ENCODE measurements around the gene CUEDC1.
A peak's percentile ranks its signal among the peaks of the same experiment; 100 is the strongest.

The CUEDC1 gene

GRCh38 chr17:57935833-57936807 lies 19.1 kb downstream of the CUEDC1 start:
- H3K9ac ChIP-seq (ENCODE audit: low read depth, low read length): 0 out of 2 replicates have a peak overlapping the region, but pooled peaks have one; percentile 26
- H3K4me1 ChIP-seq (ENCODE audit: control insufficient read depth, insufficient read depth, low read length): peaks cover 28% of the 10 kb centered on the region
- no peaks in the 10 kb centered on the region; the same call in 1 of the 2 replicates for H3K27me3 ChIP-seq (ENCODE audit: control insufficient read depth, insufficient read depth, low read length)
- H3K27ac ChIP-seq (ENCODE audit: low read depth, low read length): peak overlapping the region; percentile 91
- H3K4me3 ChIP-seq (ENCODE audit: low read depth, low read length): no peak overlapping the region
- H3K36me3 ChIP-seq (ENCODE audit: control insufficient read depth, insufficient read depth, low read length): no peaks in the 10 kb centered on the region
- no peaks in the 10 kb centered on the region for H3K9me3 ChIP-seq (ENCODE audit: control insufficient read depth, insufficient read depth, low read length)

- H3K27me3 ChIP-seq (ENCODE audit: control insufficient read depth, insufficient read depth, low read length): no peaks in the 10 kb centered on the region; the same call in none of the 2 replicates
- no peaks in the 10 kb centered on the region for H3K9me3 ChIP-seq (ENCODE audit: control insufficient read depth, insufficient read depth, low read length)
- no peaks in the 10 kb centered on the region for H3K36me3 ChIP-seq (ENCODE audit: control insufficient read depth, insufficient read depth, low read length)
- H3K4me1 ChIP-seq (ENCODE audit: control insufficient read depth, insufficient read depth, low read length): peaks cover 30% of the 10 kb centered on the region
- no peak overlapping the region for H3K27ac ChIP-seq (ENCODE audit: low read depth, low read length)
- H3K9ac ChIP-seq (ENCODE audit: low read depth, low read length): no peak overlapping the region
- H3K4me3 ChIP-seq (ENCODE audit: low read depth, low read length): no peak overlapping the region
These were observed 23.6 kb downstream of the CUEDC1 start for GRCh38 chr17:57931488-57932137.

DNA sequence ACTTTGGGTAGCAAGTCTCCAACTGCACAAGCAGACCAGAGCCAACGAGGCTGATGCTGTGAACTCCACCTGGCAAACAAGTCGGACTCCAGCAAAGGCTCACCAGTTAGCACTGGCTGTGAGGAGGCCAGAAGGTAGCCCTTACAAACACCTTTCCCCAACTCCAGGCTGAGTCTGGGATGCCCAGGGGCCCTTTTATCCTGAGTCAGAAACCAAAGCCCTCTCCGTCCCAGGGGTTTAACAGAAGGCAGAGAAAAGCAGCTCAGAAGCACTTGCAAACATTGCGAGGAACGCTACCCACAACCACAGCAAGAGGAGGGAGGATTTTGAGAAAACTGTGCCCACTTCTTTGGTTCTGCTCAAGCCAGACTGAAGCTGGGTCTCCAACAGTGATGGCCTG lies 25.0 kb downstream of the CUEDC1 start:
- peaks cover 17% of the 10 kb centered on the region for H3K4me1 ChIP-seq (ENCODE audit: control insufficient read depth, insufficient read depth, low read length)
- no peak overlapping the region for H3K4me3 ChIP-seq (ENCODE audit: low read depth, low read length)
- H3K36me3 ChIP-seq (ENCODE audit: control insufficient read depth, insufficient read depth, low read length): no peaks in the 10 kb centered on the region
- no peak overlapping the region for H3K9ac ChIP-seq (ENCODE audit: low read depth, low read length)
- H3K27ac ChIP-seq (ENCODE audit: low read depth, low read length): no peak overlapping the region
- no peaks in the 10 kb centered on the region; the same call in none of the 2 replicates for H3K27me3 ChIP-seq (ENCODE audit: control insufficient read depth, insufficient read depth, low read length)
- no peaks in the 10 kb centered on the region for H3K9me3 ChIP-seq (ENCODE audit: control insufficient read depth, insufficient read depth, low read length)

- no peaks in the 10 kb centered on the region for H3K9me3 ChIP-seq (ENCODE audit: control insufficient read depth, insufficient read depth, low read length)
- H3K36me3 ChIP-seq (ENCODE audit: control insufficient read depth, insufficient read depth, low read length): no peaks in the 10 kb centered on the region
- no peak overlapping the region for H3K9ac ChIP-seq (ENCODE audit: low read depth, low read length)
- H3K4me3 ChIP-seq (ENCODE audit: low read depth, low read length): no peak overlapping the region
- peaks cover 13% of the 10 kb centered on the region for H3K4me1 ChIP-seq (ENCODE audit: control insufficient read depth, insufficient read depth, low read length)
- H3K27ac ChIP-seq (ENCODE audit: low read depth, low read length): no peak overlapping the region
- H3K27me3 ChIP-seq (ENCODE audit: control insufficient read depth, insufficient read depth, low read length): no peaks in the 10 kb centered on the region; the same call in none of the 2 replicates
These were observed 25.8 kb downstream of the CUEDC1 start for GRCh38 chr17:57929386-57929785.

DNA sequence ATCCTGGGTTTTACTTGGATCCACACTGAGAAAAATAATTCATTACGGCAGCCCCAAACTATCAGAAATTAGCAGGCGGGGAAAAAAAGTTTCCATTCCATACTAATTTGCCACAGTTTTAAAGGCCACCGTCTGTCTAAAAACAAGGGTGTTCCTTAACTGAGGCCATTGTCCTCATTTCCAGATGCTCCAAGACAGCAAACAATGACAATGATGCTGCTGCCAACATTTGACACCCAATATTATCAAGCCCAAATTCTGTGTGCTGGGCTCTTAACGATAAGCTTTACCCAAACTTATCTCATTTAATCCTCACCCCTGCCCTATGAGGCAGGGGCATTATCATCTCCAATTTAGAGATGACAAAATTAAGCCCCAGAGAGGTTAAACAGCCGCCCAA lies 26.3 kb downstream of the CUEDC1 start:
- H3K9me3 ChIP-seq (ENCODE audit: control insufficient read depth, insufficient read depth, low read length): no peaks in the 10 kb centered on the region
- no peak overlapping the region for H3K4me3 ChIP-seq (ENCODE audit: low read depth, low read length)
- H3K9ac ChIP-seq (ENCODE audit: low read depth, low read length): no peak overlapping the region
- H3K36me3 ChIP-seq (ENCODE audit: control insufficient read depth, insufficient read depth, low read length): no peaks in the 10 kb centered on the region
- H3K4me1 ChIP-seq (ENCODE audit: control insufficient read depth, insufficient read depth, low read length): peaks cover 13% of the 10 kb centered on the region
- no peak overlapping the region for H3K27ac ChIP-seq (ENCODE audit: low read depth, low read length)
- no peaks in the 10 kb centered on the region; the same call in none of the 2 replicates for H3K27me3 ChIP-seq (ENCODE audit: control insufficient read depth, insufficient read depth, low read length)

DNA sequence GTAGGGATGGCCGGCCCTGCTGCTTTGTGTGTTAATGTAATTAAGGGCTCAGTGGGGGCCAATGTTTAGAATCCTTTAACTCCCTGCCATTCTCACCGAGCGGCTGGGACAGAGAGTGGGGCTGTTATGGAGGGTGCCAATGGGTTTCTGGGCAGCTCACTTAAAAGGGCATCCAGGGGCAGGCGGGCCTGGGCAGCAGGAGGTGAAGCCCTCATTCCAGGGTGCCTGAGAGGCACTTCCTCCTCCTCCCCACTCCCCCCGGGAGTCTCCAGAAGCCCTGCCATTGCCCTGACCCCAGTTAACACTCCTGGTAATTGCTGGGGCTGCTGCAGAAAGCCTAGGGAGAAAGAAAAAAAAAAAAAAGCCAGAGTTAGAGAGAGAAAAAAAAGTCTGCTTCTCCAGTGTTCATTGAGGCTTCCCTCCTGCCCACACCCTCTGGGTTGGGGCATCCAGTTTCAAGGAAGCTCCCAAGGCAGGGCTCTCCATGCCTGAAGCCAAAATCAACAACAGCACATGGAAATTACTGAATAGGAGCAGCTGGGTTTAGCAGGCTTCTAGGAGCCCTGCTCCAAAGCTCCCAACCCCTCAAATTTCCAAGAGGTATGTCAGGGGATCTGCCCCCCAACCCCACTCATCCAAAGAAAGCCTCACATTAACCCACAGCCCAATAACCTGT lies 28.0 kb downstream of the CUEDC1 start:
- H3K27ac ChIP-seq (ENCODE audit: low read depth, low read length): peak overlapping the region; percentile 74

DNA sequence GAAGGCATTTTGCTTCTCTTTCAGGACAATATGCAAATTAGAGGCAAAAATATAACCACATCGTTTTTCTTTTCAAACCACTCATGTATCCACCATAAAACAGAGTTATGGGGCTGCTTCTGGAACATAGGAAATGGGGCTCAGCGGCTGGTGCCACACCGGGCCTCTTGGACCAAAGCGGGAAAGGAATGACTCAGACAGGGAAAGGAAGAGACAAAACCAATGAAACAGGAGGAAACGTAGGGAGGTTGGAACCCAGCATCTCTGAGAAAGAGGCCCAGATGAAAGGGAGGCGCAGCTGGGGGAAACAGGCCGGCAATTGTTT lies 28.5 kb downstream of the CUEDC1 start:
- no peaks in the 10 kb centered on the region; the same call in none of the 2 replicates for H3K27me3 ChIP-seq (ENCODE audit: control insufficient read depth, insufficient read depth, low read length)
- peaks cover 13% of the 10 kb centered on the region for H3K4me1 ChIP-seq (ENCODE audit: control insufficient read depth, insufficient read depth, low read length)
- H3K9me3 ChIP-seq (ENCODE audit: control insufficient read depth, insufficient read depth, low read length): no peaks in the 10 kb centered on the region
- H3K9ac ChIP-seq (ENCODE audit: low read depth, low read length): no peak overlapping the region
- H3K36me3 ChIP-seq (ENCODE audit: control insufficient read depth, insufficient read depth, low read length): no peaks in the 10 kb centered on the region
- H3K4me3 ChIP-seq (ENCODE audit: low read depth, low read length): no peak overlapping the region
- H3K27ac ChIP-seq (ENCODE audit: low read depth, low read length): no peak overlapping the region

More for the DNA sequence above, 28.0 kb downstream of the CUEDC1 start:
- Histone ChIP-seq H3K36me3 (ENCODE audit: control insufficient read depth, insufficient read depth, low read length) (no peaks in the 10 kb centered on the region), H3K27me3 (ENCODE audit: control insufficient read depth, insufficient read depth, low read length) (no peaks in the 10 kb centered on the region; the same call in none of the 2 replicates), H3K4me1 (ENCODE audit: control insufficient read depth, insufficient read depth, low read length) (peaks cover 13% of the 10 kb centered on the region), H3K9me3 (ENCODE audit: control insufficient read depth, insufficient read depth, low read length) (no peaks in the 10 kb centered on the region), H3K4me3 (ENCODE audit: low read depth, low read length) (no peak overlapping the region), H3K9ac (ENCODE audit: low read depth, low read length) (no peak overlapping the region)

- H3K36me3 ChIP-seq (ENCODE audit: control insufficient read depth, insufficient read depth, low read length): no peaks in the 10 kb centered on the region
- no peak overlapping the region for H3K9ac ChIP-seq (ENCODE audit: low read depth, low read length)
- no peak overlapping the region for H3K27ac ChIP-seq (ENCODE audit: low read depth, low read length)
- H3K27me3 ChIP-seq (ENCODE audit: control insufficient read depth, insufficient read depth, low read length): no peaks in the 10 kb centered on the region; the same call in 1 of the 2 replicates
- no peaks in the 10 kb centered on the region for H3K9me3 ChIP-seq (ENCODE audit: control insufficient read depth, insufficient read depth, low read length)
- H3K4me1 ChIP-seq (ENCODE audit: control insufficient read depth, insufficient read depth, low read length): peaks cover 10% of the 10 kb centered on the region
- no peak overlapping the region for H3K4me3 ChIP-seq (ENCODE audit: low read depth, low read length)
These were observed 29.7 kb downstream of the CUEDC1 start for GRCh38 chr17:57925361-57925990.

GRCh38 chr17:57924677-57925076 lies 30.5 kb downstream of the CUEDC1 start:
- H3K27me3 ChIP-seq (ENCODE audit: control insufficient read depth, insufficient read depth, low read length): no peaks in the 10 kb centered on the region; the same call in 1 of the 2 replicates
- H3K27ac ChIP-seq (ENCODE audit: low read depth, low read length): no peak overlapping the region
- no peaks in the 10 kb centered on the region for H3K36me3 ChIP-seq (ENCODE audit: control insufficient read depth, insufficient read depth, low read length)
- H3K9me3 ChIP-seq (ENCODE audit: control insufficient read depth, insufficient read depth, low read length): no peaks in the 10 kb centered on the region
- peaks cover 16% of the 10 kb centered on the region for H3K4me1 ChIP-seq (ENCODE audit: control insufficient read depth, insufficient read depth, low read length)
- no peak overlapping the region for H3K4me3 ChIP-seq (ENCODE audit: low read depth, low read length)
- H3K9ac ChIP-seq (ENCODE audit: low read depth, low read length): no peak overlapping the region

DNA sequence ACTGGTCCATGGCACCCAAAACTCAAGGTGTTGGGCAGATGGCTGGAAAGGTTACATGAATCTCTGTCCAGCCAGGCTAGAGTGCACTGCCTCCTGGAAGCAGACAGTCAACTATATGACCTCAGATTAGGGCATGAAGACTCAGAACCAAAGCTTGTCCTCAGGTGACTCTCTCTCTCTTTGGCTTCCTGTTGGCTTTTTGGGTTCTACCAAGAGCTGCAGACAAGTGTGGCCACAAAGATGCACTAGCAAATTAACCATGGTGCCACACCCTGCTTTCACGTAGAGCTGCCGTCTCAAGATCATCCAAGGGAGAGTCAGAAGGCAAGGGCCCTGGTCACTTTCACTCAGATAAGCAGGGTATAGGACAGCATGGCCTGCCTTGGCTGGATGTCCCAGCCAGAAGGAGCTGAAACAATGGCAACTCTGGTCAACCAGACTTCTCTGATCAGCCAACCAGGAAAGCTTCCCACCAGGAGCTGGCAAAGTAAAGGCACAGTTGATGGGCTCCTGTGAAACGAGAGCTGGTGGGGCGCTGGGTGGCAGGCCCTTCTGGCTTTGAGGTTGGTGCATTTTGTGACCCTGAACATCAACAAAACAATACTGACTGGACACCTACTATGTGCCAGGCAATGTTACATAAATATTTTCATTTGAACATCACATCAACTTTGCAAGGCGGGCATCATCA lies 31.9 kb downstream of the CUEDC1 start:
- no peak overlapping the region for H3K27ac ChIP-seq (ENCODE audit: low read depth, low read length)
- no peak overlapping the region for H3K4me3 ChIP-seq (ENCODE audit: low read depth, low read length)

More for the DNA sequence above, 31.9 kb downstream of the CUEDC1 start:
- no peaks in the 10 kb centered on the region; the same call in 1 of the 2 replicates for H3K27me3 ChIP-seq (ENCODE audit: control insufficient read depth, insufficient read depth, low read length)
- no peaks in the 10 kb centered on the region for H3K36me3 ChIP-seq (ENCODE audit: control insufficient read depth, insufficient read depth, low read length)
- H3K4me1 ChIP-seq (ENCODE audit: control insufficient read depth, insufficient read depth, low read length): peaks cover 20% of the 10 kb centered on the region
- no peaks in the 10 kb centered on the region for H3K9me3 ChIP-seq (ENCODE audit: control insufficient read depth, insufficient read depth, low read length)
- H3K9ac ChIP-seq (ENCODE audit: low read depth, low read length): no peak overlapping the region

Measured in HUES48 (cell line).